K562 (cell line): ENCODE data around the gene AJAP1. TPM values are rescaled to one million over a fixed set of nuclear protein-coding genes. Genes with fewer than 3 reads are reported as not detected.

Experiments used
- ATAC-seq: fragments of 200-7000 bp; cut with Tn5 transposase; 3 replicates; pipeline ENCODE4 v1.9.1; 2020; ENCODE audit warnings: moderate library complexity
- BruUV-seq: library from RNA; stranded (reverse); fragments of 400-500 nt; replicated peaks from 2 replicates; lab custom pipeline; 2021; lab: Mats Ljungman, UMichigan
- CTCF ChIA-PET: fragments of 300-600 bp; formaldehyde crosslinking; extraction: SDS; loops from one replicate; lab custom pipeline; 2021; ENCODE audit warnings: low intra/inter-chr PET ratio; lab: Yijun Ruan, JAX
- POLR2A ChIA-PET: fragments of 300-600, 350-650 bp; sonication (Branson Sonifier 250); formaldehyde crosslinking; extraction: SDS; loops from one replicate; lab custom pipeline; 2021; ENCODE audit warnings: antibody characterized with exemption, inconsistent platforms; lab: Yijun Ruan, JAX
- DNase-seq, 4 experiments: peaks; one replicate each; pipeline versions ENCODE4 v3.0.0 to v3.0.0-alpha.2; 2011 to 2018; ENCODE audit warnings: low spot score in 3 of 4, mixed read lengths in 3 of 4; ENCODE audit errors: extremely low read depth in 1 of 4
- FAIRE-seq: peaks from 2 replicates; lab custom pipeline; 2011; peaks lifted over from hg19 to GRCh38; lab: Jason Lieb, UNC
- H2AFZ ChIP-seq: 2 replicates; pipeline ENCODE4 v1.6.0; 2011; ENCODE audit warnings: low read depth, low read length, control low read depth, inconsistent platforms
- H3K27ac ChIP-seq: fragments of 200-600 bp; 3 replicates; pipeline ENCODE4 v1.8.0; 2011; ENCODE audit warnings: low read depth, mild to moderate bottlenecking, control low read depth, inconsistent platforms, low read length, moderate library complexity, mixed read lengths; ENCODE audit errors: extremely low read depth
- H3K27me3 ChIP-seq, 2 experiments: fragments of 300-600 bp in 1 of 2; 2 replicates in 1 of 2; 3 replicates in 1 of 2; pipeline versions ENCODE4 v1.6.0 to v1.8.0; 2011; ENCODE audit warnings: inconsistent platforms in 2 of 2, low read length in 2 of 2, mild to moderate bottlenecking in 1 of 2, mixed read lengths in 1 of 2, moderate library complexity in 1 of 2; ENCODE audit not compliant: control insufficient read depth in 2 of 2, insufficient read depth in 2 of 2
- H3K36me3 ChIP-seq: fragments of 300-600 bp; 3 replicates; pipeline ENCODE4 v1.8.0; 2011; ENCODE audit warnings: mild to moderate bottlenecking, low read length, inconsistent platforms; ENCODE audit not compliant: control insufficient read depth, insufficient read depth
- H3K4me1 ChIP-seq, 2 experiments: fragments of 200-600 bp in 1 of 2; replicated peaks in 1 of 2; 2 replicates in 1 of 2; 3 replicates in 1 of 2; pipeline versions ENCODE4 v1.5.1 to v1.8.0; 2011; ENCODE audit warnings: inconsistent platforms in 2 of 2, low read length in 2 of 2, mild to moderate bottlenecking in 1 of 2, mixed read lengths in 1 of 2, moderate library complexity in 1 of 2; ENCODE audit not compliant: control insufficient read depth in 2 of 2, insufficient read depth in 2 of 2
- H3K4me2 ChIP-seq: 2 replicates; pipeline ENCODE4 v1.6.1; 2011; ENCODE audit warnings: low read length, control low read depth, inconsistent platforms, mixed read lengths; ENCODE audit not compliant: insufficient read depth
- H3K4me3 ChIP-seq: fragments of 200-600 bp; sonication (generic), shearing (Covaris generic); 2 replicates; pipeline ENCODE4 v1.5.1; 2016; ENCODE audit warnings: control low read depth, inconsistent platforms
- H3K79me2 ChIP-seq: fragments of 200-600 bp; 3 replicates; pipeline ENCODE4 v1.8.0; 2011; ENCODE audit warnings: low read length, inconsistent platforms; ENCODE audit not compliant: control insufficient read depth, insufficient read depth
- H3K9ac ChIP-seq, 2 experiments: 2 replicates each; pipeline versions ENCODE4 v1.6.0 to v1.6.1; 2011; ENCODE audit warnings: low read depth in 2 of 2, low read length in 2 of 2, control low read depth in 1 of 2, inconsistent platforms in 1 of 2, mild to moderate bottlenecking in 1 of 2, mixed read lengths in 1 of 2; ENCODE audit not compliant: insufficient read depth in 1 of 2
- H3K9me1 ChIP-seq: one replicate; pipeline ENCODE4 v1.6.0; 2011; ENCODE audit warnings: inconsistent platforms, mild to moderate bottlenecking, low read length, moderate library complexity; ENCODE audit not compliant: control insufficient read depth, insufficient read depth
- H3K9me3 ChIP-seq: replicated peaks from 2 replicates; pipeline ENCODE4 v1.5.1; 2011; ENCODE audit warnings: low read depth, low read length, inconsistent platforms; ENCODE audit not compliant: control insufficient read depth, insufficient read depth
- H4K20me1 ChIP-seq: replicated peaks from 2 replicates; pipeline ENCODE4 v1.6.1; 2011; ENCODE audit warnings: low read length, inconsistent platforms, mixed read lengths; ENCODE audit not compliant: control insufficient read depth, insufficient read depth
- GABPB2 ChIP-seq: fragments of 250-450 bp; sonication (Bioruptor Pico); conservative IDR thresholded peaks from 2 replicates; pipeline ENCODE4 v1.5.1; 2021; ENCODE audit warnings: mild to moderate bottlenecking
- HMG20A ChIP-seq: fragments of 450-650 bp; formaldehyde crosslinking; conservative IDR thresholded peaks from 2 replicates; pipeline ENCODE4 v1.4.0; 2020; ENCODE audit warnings: mild to moderate bottlenecking, mixed read lengths
- NR2C1 ChIP-seq, 2 experiments: fragments of 450-650 bp; IDR thresholded peaks; 2 replicates each; pipeline ENCODE4 v1.6.1; 2017; ENCODE audit warnings: mild to moderate bottlenecking in 2 of 2, antibody characterized with exemption in 1 of 2, inconsistent platforms in 1 of 2, missing compliant biosample characterization in 1 of 2, missing genetic modification characterization in 1 of 2
- ZNF561 ChIP-seq: fragments of 450-650 bp; formaldehyde crosslinking; conservative IDR thresholded peaks from 2 replicates; pipeline ENCODE4 v1.4.0; 2020; ENCODE audit warnings: mild to moderate bottlenecking, moderate library complexity
- WGBS: fragments of 100-300 bp; shearing (Covaris generic); methylation state at CpG from one replicate; pipeline ENCODE4 v1.1.6; 2016; ENCODE audit warnings: low coverage, mixed read lengths; ENCODE audit not compliant: insufficient coverage; ENCODE audit errors: missing lambda C conversion rate; 5-methylcytosine and 5-hydroxymethylcytosine counted together
- in situ Hi-C: fragments of 300-500 bp; cut with MboI; formaldehyde crosslinking; loops from 4 replicates; pipeline ENCODE4 v1.15.0; 2018; ENCODE audit warnings: inconsistent platforms, mixed read lengths
- intact Hi-C: fragments of 100-400 bp; cut with micrococcal nuclease; formaldehyde crosslinking; loops from 2 replicates; pipeline ENCODE4 v1.14.2; 2022
- polyA plus RNA-seq, 8 experiments: library from polyadenylated mRNA; depleted of rRNA in 4 of 8; stranded (reverse) in 5 of 8; unstranded in 3 of 8; fragments of >200 nt; fragmentation: Nextera tagmentation in 2 of 8; fragmentation: Illumina TruSeq in 1 of 8; extraction: Ambion mirVana in 2 of 8; extraction: Trizol in 1 of 8; gene quantifications; 2 replicates each; pipeline versions ENCODE4 v1.2.1 to v1.2.3, GENCODE V29; 2011 to 2014; ENCODE audit warnings: inconsistent platforms in 1 of 8, missing spikeins in 1 of 8
- total RNA-seq, 7 experiments: library from RNA; depleted of rRNA in 6 of 7; stranded (reverse); fragments of >200 nt in 6 of 7; fragmentation: Illumina TruSeq in 2 of 7; extraction: Trizol in 2 of 7; gene quantifications; 2 replicates each; pipeline versions ENCODE4 v1.2.1 to v1.2.3, GENCODE V29; 2011 to 2021; ENCODE audit warnings: low replicate concordance in 1 of 7
- TF ChIP-seq, protein P1 (sequence below): fragments of 250-450 bp; sonication (Bioruptor Pico); IDR thresholded peaks from 2 replicates; pipeline ENCODE4 v1.4.0; 2020; ENCODE audit warnings: mild to moderate bottlenecking
- TF ChIP-seq, protein P2 (sequence below): fragments of 450-650 bp; IDR thresholded peaks from 2 replicates; pipeline ENCODE4 v1.6.1; 2018; ENCODE audit warnings: mild to moderate bottlenecking, low read depth; ENCODE audit not compliant: partially characterized antibody

The AJAP1 gene
- total and polyA plus RNA-seq, 9 of the 15 experiments (the other 6 are each of a cell fraction or from before 2014, with no cell fraction given) = not detected

DNA sequence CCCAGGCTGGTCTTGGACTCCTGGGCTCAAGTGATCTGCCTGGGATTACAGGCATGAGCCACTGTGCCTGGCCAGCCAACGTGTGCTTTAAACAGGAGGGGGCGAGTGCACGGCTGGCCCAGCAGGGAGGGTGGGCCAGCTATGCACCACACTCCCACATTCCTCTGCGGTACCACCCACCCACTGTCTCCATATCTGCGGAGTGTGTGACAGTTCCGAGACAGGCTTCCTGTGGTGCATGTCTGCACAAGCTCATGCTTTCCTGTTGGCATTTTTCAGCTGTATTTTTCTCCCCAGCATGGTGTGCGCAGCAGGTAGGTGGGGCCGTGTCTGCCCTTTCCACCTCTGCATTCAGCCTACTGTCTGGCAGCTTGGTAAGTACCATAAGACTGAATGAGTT is 183.3 kb downstream of the AJAP1 start:
- Histone ChIP-seq H3K9ac (no peak overlapping the region), H3K4me3 (no peak overlapping the region), H3K4me2 (no peak overlapping the region), H3K27ac (no peak overlapping the region), H3K4me1 (no peaks in the 10 kb centered on the region), H3K9me3 (no peaks in the 10 kb centered on the region), H3K27me3 (no peaks in the 10 kb centered on the region), H3K36me3 (no peaks in the 10 kb centered on the region), H3K9me1 (no peaks in the 10 kb centered on the region), H2AFZ (no peak overlapping the region), H4K20me1 (no peaks in the 10 kb centered on the region), H3K79me2 (no peaks in the 10 kb centered on the region)
- DNase-seq (no peak), FAIRE-seq (no peak), ATAC-seq (no peak)
- POLR2A ChIA-PET = no interaction called here
- no TSS peak for BruUV-seq
- TF ChIP-seq, protein P1, sequence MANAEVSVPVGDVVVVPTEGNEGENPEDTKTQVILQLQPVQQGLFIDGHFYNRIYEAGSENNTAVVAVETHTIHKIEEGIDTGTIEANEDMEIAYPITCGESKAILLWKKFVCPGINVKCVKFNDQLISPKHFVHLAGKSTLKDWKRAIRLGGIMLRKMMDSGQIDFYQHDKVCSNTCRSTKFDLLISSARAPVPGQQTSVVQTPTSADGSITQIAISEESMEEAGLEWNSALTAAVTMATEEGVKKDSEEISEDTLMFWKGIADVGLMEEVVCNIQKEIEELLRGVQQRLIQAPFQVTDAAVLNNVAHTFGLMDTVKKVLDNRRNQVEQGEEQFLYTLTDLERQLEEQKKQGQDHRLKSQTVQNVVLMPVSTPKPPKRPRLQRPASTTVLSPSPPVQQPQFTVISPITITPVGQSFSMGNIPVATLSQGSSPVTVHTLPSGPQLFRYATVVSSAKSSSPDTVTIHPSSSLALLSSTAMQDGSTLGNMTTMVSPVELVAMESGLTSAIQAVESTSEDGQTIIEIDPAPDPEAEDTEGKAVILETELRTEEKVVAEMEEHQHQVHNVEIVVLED (CRISPR knock-in tag) = no peak
- CTCF ChIA-PET = no interaction called here
- intact Hi-C loops = no loop called here
- in situ Hi-C loops = no loop called here
- under 1% methylated on average over 8 of the region's 8 CpGs for WGBS

DNA sequence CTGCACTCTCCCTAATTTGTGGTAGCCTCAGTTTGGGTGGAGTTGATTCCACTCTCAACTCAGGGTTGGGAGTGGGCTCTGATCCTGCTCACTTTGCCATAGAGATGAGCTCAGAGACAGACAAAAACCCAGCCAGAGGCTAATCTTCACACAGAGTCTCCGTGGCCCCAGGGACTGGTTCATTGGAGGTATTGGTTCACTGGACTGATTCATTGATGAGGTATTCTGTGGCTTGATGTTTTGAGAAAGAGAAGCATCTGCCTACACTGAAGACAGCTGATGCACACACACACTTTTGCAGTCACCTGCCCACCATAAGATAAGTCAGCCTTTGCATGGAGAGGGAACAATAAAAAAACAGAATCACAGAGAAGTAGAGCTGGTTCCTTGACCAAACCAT is 183.8 kb downstream of the AJAP1 start:
- no peaks in the 10 kb centered on the region for H3K27me3 ChIP-seq
- H3K9me1 ChIP-seq = no peaks in the 10 kb centered on the region
- no peaks in the 10 kb centered on the region for H3K4me1 ChIP-seq
- DNase-seq = no peak
- 0% methylated on average over 1 of the region's 1 CpG for WGBS
- no peak overlapping the region for H3K4me2 ChIP-seq
- in situ Hi-C loops = no loop called here
- H3K79me2 ChIP-seq = no peaks in the 10 kb centered on the region
- no TSS peak for BruUV-seq
- no peaks in the 10 kb centered on the region for H3K9me3 ChIP-seq
- no peak overlapping the region for H3K27ac ChIP-seq
- no peak overlapping the region for H2AFZ ChIP-seq
- ATAC-seq = no peak
- intact Hi-C loops = no loop called here
- H3K9ac ChIP-seq = no peak overlapping the region
- ChIA-PET POLR2A (no interaction called here), CTCF (no interaction called here)
- H4K20me1 ChIP-seq = no peaks in the 10 kb centered on the region
- H3K36me3 ChIP-seq = no peaks in the 10 kb centered on the region
- no peak for FAIRE-seq
- no peak overlapping the region for H3K4me3 ChIP-seq
- TF ChIP-seq HMG20A (CRISPR knock-in tag) (no peak), NR2C1 (IDR thresholded peaks at IDR 0.05) (no peak), NR2C1 (tag; IDR thresholded peaks at IDR 0.05) (no peak), ZNF561 (CRISPR knock-in tag) (no peak), GABPB2 (CRISPR knock-in tag) (no peak)
- TF ChIP-seq, protein P2, sequence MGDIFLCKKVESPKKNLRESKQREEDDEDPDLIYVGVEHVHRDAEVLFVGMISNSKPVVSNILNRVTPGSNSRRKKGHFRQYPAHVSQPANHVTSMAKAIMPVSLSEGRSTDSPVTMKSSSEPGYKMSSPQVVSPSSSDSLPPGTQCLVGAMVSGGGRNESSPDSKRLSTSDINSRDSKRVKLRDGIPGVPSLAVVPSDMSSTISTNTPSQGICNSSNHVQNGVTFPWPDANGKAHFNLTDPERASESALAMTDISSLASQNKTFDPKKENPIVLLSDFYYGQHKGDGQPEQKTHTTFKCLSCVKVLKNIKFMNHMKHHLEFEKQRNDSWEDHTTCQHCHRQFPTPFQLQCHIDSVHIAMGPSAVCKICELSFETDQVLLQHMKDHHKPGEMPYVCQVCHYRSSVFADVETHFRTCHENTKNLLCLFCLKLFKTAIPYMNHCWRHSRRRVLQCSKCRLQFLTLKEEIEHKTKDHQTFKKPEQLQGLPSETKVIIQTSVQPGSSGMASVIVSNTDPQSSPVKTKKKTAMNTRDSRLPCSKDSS = no peak
